Gastroesophageal sphincter (tissue), 3 donors: ENCODE data around the gene RBM15B.

Experiments
- POLR2A ChIP-seq, 2 donors: fragments of 450-650 bp; IDR thresholded peaks; one replicate each; pipeline ENCODE4 v1.6.1; 2017; ENCODE audit warnings: antibody characterized with exemption in 2 of 2, mild to moderate bottlenecking in 2 of 2, moderate library complexity in 1 of 2
- TF ChIP-seq, protein P1 (sequence below), 4 experiments: fragments of 200-600 bp in 2 of 4; fragments of 450-650 bp in 2 of 4; sonication (generic) in 1 of 4; IDR thresholded peaks; one replicate each; pipeline ENCODE4 v1.5.1; 2017 to 2019; ENCODE audit warnings: antibody characterized with exemption in 4 of 4, mild to moderate bottlenecking in 2 of 4, moderate library complexity in 2 of 4

DNA sequence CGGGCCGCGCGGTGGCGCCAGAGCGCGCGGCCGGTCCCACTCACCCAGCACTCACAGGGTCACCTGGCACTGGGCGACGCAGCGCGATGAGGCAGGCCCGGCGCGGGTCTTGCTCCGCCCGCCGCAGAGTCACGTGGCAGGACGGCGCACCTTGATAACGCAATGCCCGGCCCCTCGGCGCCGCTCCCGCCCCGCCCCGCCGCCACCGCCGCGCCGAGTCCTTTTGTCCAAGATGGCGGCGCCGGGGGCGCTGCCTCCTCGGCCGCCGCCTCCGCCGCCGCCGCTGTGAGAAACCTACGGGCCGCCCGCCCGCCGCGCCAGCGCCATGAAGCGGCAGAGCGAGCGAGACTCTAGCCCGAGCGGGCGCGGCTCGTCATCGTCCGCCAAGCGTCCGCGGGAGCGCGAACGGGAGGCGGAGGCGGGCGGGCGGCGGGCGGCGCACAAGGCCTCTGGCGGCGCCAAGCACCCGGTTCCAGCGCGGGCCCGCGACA lies at the start of gene RBM15B:
- TF ChIP-seq, protein P1, sequence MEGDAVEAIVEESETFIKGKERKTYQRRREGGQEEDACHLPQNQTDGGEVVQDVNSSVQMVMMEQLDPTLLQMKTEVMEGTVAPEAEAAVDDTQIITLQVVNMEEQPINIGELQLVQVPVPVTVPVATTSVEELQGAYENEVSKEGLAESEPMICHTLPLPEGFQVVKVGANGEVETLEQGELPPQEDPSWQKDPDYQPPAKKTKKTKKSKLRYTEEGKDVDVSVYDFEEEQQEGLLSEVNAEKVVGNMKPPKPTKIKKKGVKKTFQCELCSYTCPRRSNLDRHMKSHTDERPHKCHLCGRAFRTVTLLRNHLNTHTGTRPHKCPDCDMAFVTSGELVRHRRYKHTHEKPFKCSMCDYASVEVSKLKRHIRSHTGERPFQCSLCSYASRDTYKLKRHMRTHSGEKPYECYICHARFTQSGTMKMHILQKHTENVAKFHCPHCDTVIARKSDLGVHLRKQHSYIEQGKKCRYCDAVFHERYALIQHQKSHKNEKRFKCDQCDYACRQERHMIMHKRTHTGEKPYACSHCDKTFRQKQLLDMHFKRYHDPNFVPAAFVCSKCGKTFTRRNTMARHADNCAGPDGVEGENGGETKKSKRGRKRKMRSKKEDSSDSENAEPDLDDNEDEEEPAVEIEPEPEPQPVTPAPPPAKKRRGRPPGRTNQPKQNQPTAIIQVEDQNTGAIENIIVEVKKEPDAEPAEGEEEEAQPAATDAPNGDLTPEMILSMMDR (IDR thresholded peaks at IDR 0.05), result peak in 3 of 4 experiments; percentile 91 to 93 (median 92)
- peak; percentile 75 to 88 for TF ChIP-seq POLR2A (IDR thresholded peaks at IDR 0.05)
